HEK293 (cell line): ENCODE measurements around the gene NRTN.
A peak's percentile ranks its signal among the peaks of the same experiment; 100 is the strongest.

Experiments
- CTCF ChIA-PET: fragments of 350-600 bp; formaldehyde crosslinking; extraction: SDS; loops from one replicate; lab custom pipeline; 2021; ENCODE audit warnings: antibody characterized with exemption; lab: Yijun Ruan, JAX
- POLR2A ChIA-PET: fragments of 300-600 bp; formaldehyde crosslinking; extraction: SDS; loops from one replicate; lab custom pipeline; 2020; ENCODE audit warnings: antibody characterized with exemption, inconsistent platforms; lab: Yijun Ruan, JAX
- H3K27ac ChIP-seq: fragments of 200-500 bp; sonication (Bioruptor generic); 2 replicates; pipeline ENCODE4 v1.5.1; 2014; ENCODE audit warnings: low read depth, low read length, control low read depth, inconsistent platforms; ENCODE audit errors: extremely low read depth
- H3K36me3 ChIP-seq, 2 experiments: fragments of 200-500 bp in 1 of 2; sonication (Bioruptor generic) in 1 of 2; 1 replicate in 1 of 2; 2 replicates in 1 of 2; pipeline ENCODE4 v1.5.1; 2014 to 2017; ENCODE audit warnings: inconsistent platforms in 2 of 2, low read length in 2 of 2; ENCODE audit not compliant: control insufficient read depth in 2 of 2, insufficient read depth in 1 of 2
- H3K4me1 ChIP-seq: fragments of 200-500 bp; sonication (Bioruptor generic); 2 replicates; pipeline ENCODE4 v1.5.1; 2014; ENCODE audit warnings: mild to moderate bottlenecking, low read length, inconsistent platforms; ENCODE audit not compliant: control insufficient read depth, insufficient read depth
- H3K4me3 ChIP-seq: 2 replicates; pipeline ENCODE4 v1.5.1; 2011; ENCODE audit warnings: low read depth, mild to moderate bottlenecking, control low read depth, low read length, moderate library complexity
- H3K9me3 ChIP-seq: fragments of 200-500 bp; sonication (Bioruptor generic); 2 replicates; pipeline ENCODE4 v1.5.1; 2014; ENCODE audit warnings: low read depth, low read length, inconsistent platforms; ENCODE audit not compliant: control insufficient read depth, insufficient read depth
- EGR2 ChIP-seq: fragments of 450-650 bp; formaldehyde crosslinking; IDR thresholded peaks from 2 replicates; pipeline ENCODE4 v1.5.1; 2016; ENCODE audit warnings: low read depth, missing biosample characterization, missing genetic modification characterization
- GLIS2 ChIP-seq: fragments of 450-650 bp; formaldehyde crosslinking; IDR thresholded peaks from 2 replicates; pipeline ENCODE4 v1.5.1; 2016; ENCODE audit warnings: missing biosample characterization, missing genetic modification characterization
- KLF1 ChIP-seq: fragments of 450-650 bp; formaldehyde crosslinking; IDR thresholded peaks from 2 replicates; pipeline ENCODE4 v1.5.1; 2016; ENCODE audit warnings: missing biosample characterization, missing genetic modification characterization
- SALL2 ChIP-seq: fragments of 450-650 bp; formaldehyde crosslinking; IDR thresholded peaks from 2 replicates; pipeline ENCODE4 v1.5.0; 2017; ENCODE audit warnings: missing biosample characterization, mild to moderate bottlenecking, missing genetic modification characterization, borderline replicate concordance
- SP7 ChIP-seq: fragments of 450-650 bp; formaldehyde crosslinking; IDR thresholded peaks from 2 replicates; pipeline ENCODE4 v1.5.1; 2016; ENCODE audit warnings: missing biosample characterization, missing genetic modification characterization
- ZBTB21 ChIP-seq: fragments of 450-650 bp; formaldehyde crosslinking; IDR thresholded peaks from 2 replicates; pipeline ENCODE4 v1.5.1; 2017; ENCODE audit warnings: missing biosample characterization, missing genetic modification characterization
- ZFHX2 ChIP-seq: fragments of 450-650 bp; formaldehyde crosslinking; conservative IDR thresholded peaks from 2 replicates; pipeline ENCODE4 v1.5.1; 2016; ENCODE audit warnings: missing biosample characterization, missing genetic modification characterization
- ZFP3 ChIP-seq: fragments of 450-650 bp; formaldehyde crosslinking; IDR thresholded peaks from 2 replicates; pipeline ENCODE4 v1.5.1; 2016; ENCODE audit warnings: low read depth, missing biosample characterization, missing genetic modification characterization
- ZFP69B ChIP-seq: fragments of 450-650 bp; formaldehyde crosslinking; IDR thresholded peaks from 2 replicates; pipeline ENCODE4 v1.5.1; 2016; ENCODE audit warnings: missing biosample characterization, missing genetic modification characterization
- ZNF133 ChIP-seq: fragments of 450-650 bp; formaldehyde crosslinking; IDR thresholded peaks from 2 replicates; pipeline ENCODE4 v1.5.1; 2016; ENCODE audit warnings: missing biosample characterization, missing genetic modification characterization
- ZNF23 ChIP-seq: fragments of 450-650 bp; formaldehyde crosslinking; IDR thresholded peaks from 2 replicates; pipeline ENCODE4 v1.5.1; 2016; ENCODE audit warnings: missing biosample characterization, missing genetic modification characterization, borderline replicate concordance
- ZNF449 ChIP-seq: fragments of 450-650 bp; formaldehyde crosslinking; IDR thresholded peaks from 2 replicates; pipeline ENCODE4 v1.5.1; 2017; ENCODE audit warnings: missing biosample characterization, mild to moderate bottlenecking, missing genetic modification characterization, moderate library complexity
- ZNF48 ChIP-seq: fragments of 450-650 bp; formaldehyde crosslinking; IDR thresholded peaks from 2 replicates; pipeline ENCODE4 v1.5.1; 2016; ENCODE audit warnings: missing biosample characterization, missing genetic modification characterization
- ZNF510 ChIP-seq: fragments of 450-650 bp; formaldehyde crosslinking; IDR thresholded peaks from 2 replicates; pipeline ENCODE4 v1.5.1; 2018; ENCODE audit warnings: mild to moderate bottlenecking, missing genetic modification characterization, missing biosample characterization; ENCODE audit not compliant: insufficient replicate concordance
- ZNF561 ChIP-seq: fragments of 450-650 bp; IDR thresholded peaks from 2 replicates; pipeline ENCODE4 v1.5.1; 2018; ENCODE audit warnings: missing biosample characterization, missing genetic modification characterization, borderline replicate concordance
- ZNF624 ChIP-seq: fragments of 450-650 bp; formaldehyde crosslinking; IDR thresholded peaks from 2 replicates; pipeline ENCODE4 v1.5.1; 2017; ENCODE audit warnings: missing biosample characterization, missing genetic modification characterization
- ZNF776 ChIP-seq: fragments of 450-650 bp; formaldehyde crosslinking; IDR thresholded peaks from 2 replicates; pipeline ENCODE4 v1.5.0; 2017; ENCODE audit warnings: missing biosample characterization, missing genetic modification characterization, borderline replicate concordance
- ZNF830 ChIP-seq: fragments of 450-650 bp; IDR thresholded peaks from 2 replicates; pipeline ENCODE4 v1.5.0; 2018; ENCODE audit warnings: missing biosample characterization, missing genetic modification characterization, low read depth, mild to moderate bottlenecking, moderate library complexity
- TF ChIP-seq, protein P1 (sequence below): fragments of 450-650 bp; formaldehyde crosslinking; IDR thresholded peaks from 2 replicates; pipeline ENCODE4 v1.5.1; 2017; ENCODE audit warnings: missing biosample characterization, missing genetic modification characterization

Gene NRTN

DNA sequence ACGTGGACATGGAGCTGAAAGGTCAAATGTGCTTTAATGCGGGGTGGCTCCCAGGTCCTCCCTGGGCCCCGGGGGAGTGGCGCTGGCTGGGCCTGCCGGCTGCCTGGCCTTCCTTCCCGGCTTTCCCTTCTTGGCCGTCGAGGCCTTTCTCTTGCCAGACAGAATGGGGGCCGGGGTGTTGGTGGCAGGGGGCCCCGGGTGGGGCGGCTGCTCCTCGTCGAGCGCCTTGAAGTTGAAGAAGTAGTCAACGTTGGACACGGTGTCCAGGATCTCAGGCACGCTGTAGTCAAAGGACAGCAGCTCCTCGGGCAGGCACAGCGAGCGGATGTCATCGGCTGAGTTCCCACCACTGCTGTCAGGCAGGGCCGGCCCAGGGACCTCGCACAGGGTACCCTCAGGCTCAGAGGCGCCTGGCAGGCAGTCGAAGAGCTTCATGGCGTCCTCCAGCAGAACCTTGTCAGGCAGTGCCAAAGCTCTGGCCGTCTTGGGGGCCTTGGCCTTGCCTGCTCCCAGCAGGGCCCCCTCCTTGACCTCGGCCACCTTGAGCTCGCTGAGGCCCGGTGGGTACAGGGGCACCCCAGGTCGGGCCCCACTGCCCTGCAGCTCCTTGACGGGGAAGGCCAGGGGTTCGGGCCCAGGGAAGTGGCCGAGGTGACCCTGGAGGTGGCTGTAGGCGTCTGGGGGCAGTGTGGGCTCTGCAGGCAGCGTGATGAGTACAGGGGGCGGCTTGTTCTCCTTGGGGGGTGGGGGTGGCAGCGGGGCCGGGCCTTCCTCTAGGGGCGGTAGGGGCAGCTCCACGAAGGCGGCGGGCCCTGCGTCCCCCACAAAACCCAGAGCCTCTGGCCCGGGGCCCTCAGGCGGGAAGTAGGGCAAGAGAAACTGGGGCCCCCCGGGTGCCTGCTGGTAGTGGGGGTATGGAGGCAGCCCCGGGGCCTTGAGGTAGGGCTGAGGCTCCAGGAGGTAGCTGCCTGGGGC, 21.6 kb upstream of the NRTN start:
- POLR2A ChIA-PET, result interaction anchor here (0.5 to 1.2 kb wide), 8 partner anchors 8 to 107 kb away, joined by 3 to 7 read pairs (median 4); partner anchors contain the start of genes DUS3L and RPL36

DNA sequence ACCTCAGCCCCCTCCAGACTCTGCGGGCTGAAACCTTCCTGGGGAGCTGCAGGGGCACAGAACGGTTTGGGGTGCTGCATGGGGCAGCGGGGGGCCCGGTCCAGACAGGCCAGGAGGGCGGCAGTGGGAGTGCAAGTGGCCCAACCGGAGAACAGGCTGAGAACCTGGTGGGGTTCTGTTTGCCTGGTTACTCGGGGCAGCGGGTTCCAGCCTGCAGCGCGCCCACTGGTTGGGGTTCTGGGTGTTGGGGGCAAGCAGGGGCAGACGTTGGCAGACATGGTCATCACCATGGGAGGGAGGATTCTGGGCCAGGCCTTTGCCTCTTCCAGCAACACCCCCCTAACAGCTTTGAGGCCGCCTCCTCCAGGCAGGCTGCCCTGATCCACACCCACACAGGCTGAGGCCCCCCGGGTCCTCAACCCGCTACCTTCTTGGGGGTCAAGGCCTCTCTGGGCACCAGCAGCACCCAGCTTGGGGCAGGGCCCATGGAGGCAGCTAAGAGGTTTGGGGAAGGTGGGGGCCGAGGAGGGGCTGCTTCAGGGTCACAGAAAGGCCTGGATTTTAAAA, 20.2 kb upstream of the NRTN start, which contains the start of gene PRR22:
Gene PRR22, minus strand, starts transcription at position 166 of the 567 bp plus-strand sequence. Its CDS starts 86 bp downstream, at position 80.
- TF ChIP-seq GLIS2 (tag by site-specific recombination), result 0 out of 2 replicates have a peak, but pooled peaks have one; percentile 14
- no peak for TF ChIP-seq SP7 (tag by site-specific recombination)
- no peaks in the 10 kb centered on the region for H3K4me1 ChIP-seq
- POLR2A ChIA-PET, result no interaction called here
- H3K27ac ChIP-seq, result no peak within 1 kb of the TSS
- CTCF ChIA-PET, result no interaction called here
- H3K9me3 ChIP-seq, result no peaks in the 10 kb centered on the region
- H3K4me3 ChIP-seq, result no peak within 1 kb of the TSS
- H3K36me3 ChIP-seq, result peaks cover 11 to 62% of the 10 kb centered on the region in 2 experiments; a peak in 2 of 3 replicates

More for the DNA sequence above, 21.6 kb upstream of the NRTN start:
- Histone ChIP-seq H3K4me3 (no peak overlapping the region), H3K27ac (no peak overlapping the region), H3K36me3 (peaks cover 6 to 48% of the 10 kb centered on the region in 2 experiments; a peak in 2 of 3 replicates), H3K9me3 (no peaks in the 10 kb centered on the region), H3K4me1 (no peaks in the 10 kb centered on the region)
- TF ChIP-seq ZNF133 (tag by site-specific recombination), result no peak
- no peak for TF ChIP-seq ZNF624 (tag by site-specific recombination)
- no peak for TF ChIP-seq ZNF48
- no peak for TF ChIP-seq GLIS2 (tag by site-specific recombination)
- TF ChIP-seq ZFP3, result no peak
- no peak for TF ChIP-seq ZNF830
- no peak for TF ChIP-seq ZNF510
- TF ChIP-seq, protein P1, sequence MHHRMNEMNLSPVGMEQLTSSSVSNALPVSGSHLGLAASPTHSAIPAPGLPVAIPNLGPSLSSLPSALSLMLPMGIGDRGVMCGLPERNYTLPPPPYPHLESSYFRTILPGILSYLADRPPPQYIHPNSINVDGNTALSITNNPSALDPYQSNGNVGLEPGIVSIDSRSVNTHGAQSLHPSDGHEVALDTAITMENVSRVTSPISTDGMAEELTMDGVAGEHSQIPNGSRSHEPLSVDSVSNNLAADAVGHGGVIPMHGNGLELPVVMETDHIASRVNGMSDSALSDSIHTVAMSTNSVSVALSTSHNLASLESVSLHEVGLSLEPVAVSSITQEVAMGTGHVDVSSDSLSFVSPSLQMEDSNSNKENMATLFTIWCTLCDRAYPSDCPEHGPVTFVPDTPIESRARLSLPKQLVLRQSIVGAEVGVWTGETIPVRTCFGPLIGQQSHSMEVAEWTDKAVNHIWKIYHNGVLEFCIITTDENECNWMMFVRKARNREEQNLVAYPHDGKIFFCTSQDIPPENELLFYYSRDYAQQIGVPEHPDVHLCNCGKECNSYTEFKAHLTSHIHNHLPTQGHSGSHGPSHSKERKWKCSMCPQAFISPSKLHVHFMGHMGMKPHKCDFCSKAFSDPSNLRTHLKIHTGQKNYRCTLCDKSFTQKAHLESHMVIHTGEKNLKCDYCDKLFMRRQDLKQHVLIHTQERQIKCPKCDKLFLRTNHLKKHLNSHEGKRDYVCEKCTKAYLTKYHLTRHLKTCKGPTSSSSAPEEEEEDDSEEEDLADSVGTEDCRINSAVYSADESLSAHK (tag by site-specific recombination), result no peak
- TF ChIP-seq ZFP69B (tag by site-specific recombination), result no peak
- TF ChIP-seq ZNF449 (tag by site-specific recombination), result no peak
- TF ChIP-seq ZBTB21 (tag by site-specific recombination), result no peak
- TF ChIP-seq ZNF776 (tag by site-specific recombination), result no peak
- TF ChIP-seq ZNF561 (tag by site-specific recombination), result no peak
- no peak for TF ChIP-seq KLF1 (tag by site-specific recombination)
- no peak for TF ChIP-seq SALL2 (tag by site-specific recombination)
- CTCF ChIA-PET, result no interaction called here

DNA sequence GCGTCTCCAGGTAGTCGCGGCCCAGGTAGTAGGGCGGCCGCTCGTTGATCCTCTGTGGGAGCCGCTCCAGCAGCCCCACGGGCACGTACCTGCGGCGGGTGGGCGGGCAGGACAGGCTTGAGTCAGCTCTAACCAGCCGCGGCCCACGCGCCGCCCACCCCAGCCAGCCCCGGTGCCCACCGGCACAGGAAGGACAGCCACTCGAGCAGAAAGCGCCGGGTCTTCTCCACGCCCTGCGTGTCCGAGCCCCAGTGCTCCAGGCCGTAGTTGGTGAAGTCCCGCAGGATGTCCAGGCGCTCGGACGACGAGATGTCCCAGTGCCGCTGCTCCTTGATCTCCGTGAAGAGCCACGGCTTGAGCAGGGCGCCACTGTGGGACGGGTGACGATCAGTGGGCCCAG, 19.4 kb upstream of the NRTN start:
- Histone ChIP-seq H3K9me3 (no peaks in the 10 kb centered on the region), H3K4me1 (no peaks in the 10 kb centered on the region), H3K4me3 (no peak overlapping the region), H3K36me3 (peaks cover 11 to 67% of the 10 kb centered on the region in 2 experiments; a peak in 2 of 3 replicates), H3K27ac (no peak overlapping the region)
- TF ChIP-seq EGR2 (tag by site-specific recombination) (0 out of 2 replicates have a peak, but pooled peaks have one; percentile 35), ZFHX2 (tag by site-specific recombination) (peak; percentile 36; the same call in 1 of the 2 replicates), ZNF23 (no peak)
- ChIA-PET POLR2A (no interaction called here), CTCF (no interaction called here)
